Erythroblast (primary cell): ENCODE results near the gene NDRG4.

Experiments
- DNase-seq, 2 experiments: peaks; one replicate each; lab custom pipeline; 2025; lab: John Stamatoyannopoulos, UW
- GATA1 ChIP-seq: IDR thresholded peaks from 2 replicates; pipeline ENCODE4 v1.6.1; 2011; ENCODE audit warnings: low read depth, mild to moderate bottlenecking, control low read depth, low read length, moderate library complexity
- POLR2A ChIP-seq: IDR thresholded peaks from 2 replicates; pipeline ENCODE4 v1.6.1; 2011; ENCODE audit warnings: mild to moderate bottlenecking, low read length

Gene NDRG4

GRCh38 chr16:58513874-58514273, 13.9 kb downstream of the NDRG4 start:
- TF ChIP-seq POLR2A (no peak), GATA1 (no peak)
- DNase-seq: no peak

GRCh38 chr16:58515125-58515870, 15.4 kb downstream of the NDRG4 start, which contains the start of gene SETD6:
SETD6 (plus strand) TSS chr16:58515517; CDS start chr16:58515538, 21 bp downstream.
- TF ChIP-seq POLR2A (peak; percentile 51), GATA1 (no peak)
- peak; percentile 89 to 92 for DNase-seq

GRCh38 chr16:58515871-58516767, 16.2 kb downstream of the NDRG4 start:
- TF ChIP-seq POLR2A (no peak), GATA1 (no peak)
- peak; percentile 53 to 60 for DNase-seq

- TF ChIP-seq GATA1 (no peak), POLR2A (no peak)
- peak in 1 of 2 experiments; percentile 25 for DNase-seq
Measured at GRCh38 chr16:58516768-58517107, 16.8 kb downstream of the NDRG4 start.

- no peak for DNase-seq
- no peak for TF ChIP-seq POLR2A
- no peak for TF ChIP-seq GATA1
Measured at GRCh38 chr16:58518083-58518979, 18.4 kb downstream of the NDRG4 start.

GRCh38 chr16:58518980-58519368, 19.0 kb downstream of the NDRG4 start:
- TF ChIP-seq POLR2A (no peak), GATA1 (no peak)
- no peak for DNase-seq

- TF ChIP-seq POLR2A: no peak
- no peak for TF ChIP-seq GATA1
- no peak for DNase-seq
Measured at GRCh38 chr16:58519707-58520106, 19.8 kb downstream of the NDRG4 start.

GRCh38 chr16:58530179-58530578, 30.2 kb downstream of the NDRG4 start:
- DNase-seq: no peak
- TF ChIP-seq POLR2A (no peak), GATA1 (no peak)

GRCh38 chr16:58532414-58532813, 32.5 kb downstream of the NDRG4 start:
- no peak for DNase-seq
- TF ChIP-seq POLR2A: no peak
- no peak for TF ChIP-seq GATA1

GRCh38 chr16:58533751-58534470, 34.0 kb downstream of the NDRG4 start:
- DNase-seq: no peak
- TF ChIP-seq POLR2A: no peak
- TF ChIP-seq GATA1: no peak

GRCh38 chr16:58535100-58535499, 35.2 kb downstream of the NDRG4 start:
- TF ChIP-seq GATA1 (no peak), POLR2A (no peak)

GRCh38 chr16:58536278-58536677, 36.3 kb downstream of the NDRG4 start:
- TF ChIP-seq POLR2A (no peak), GATA1 (no peak)

More at GRCh38 chr16:58535100-58535499, 35.2 kb downstream of the NDRG4 start:
- DNase-seq: peak in 1 of 2 experiments; percentile 22

More at GRCh38 chr16:58536278-58536677, 36.3 kb downstream of the NDRG4 start:
- DNase-seq: no peak
